Peyer's patch (tissue), 4 donors: ENCODE results near the gene TCHHL1. TPM values are rescaled to one million over a fixed set of nuclear protein-coding genes. Genes with fewer than 3 reads are reported as not detected.

Experiments
- DNase-seq, 3 donors: peaks; one replicate each; pipeline ENCODE4 v3.0.0-alpha.2; 2017 to 2019
- H3K27ac ChIP-seq, 4 donors: fragments of 200-600 bp; sonication (generic); one replicate each; pipeline ENCODE4 v1.5.1; 2016 to 2019
- H3K27me3 ChIP-seq, 2 donors: fragments of 200-600 bp; sonication (generic); one replicate each; pipeline ENCODE4 v1.5.1; 2019
- H3K36me3 ChIP-seq, 3 donors: fragments of 200-600 bp; sonication (generic); one replicate each; pipeline ENCODE4 v1.5.1; 2016 to 2019
- H3K4me1 ChIP-seq, 4 donors: fragments of 200-600 bp; sonication (generic); one replicate each; pipeline ENCODE4 v1.5.1; 2016 to 2019
- H3K4me3 ChIP-seq, 4 donors: fragments of 200-600 bp; sonication (generic); 1 replicate in 3 of 4; 2 replicates in 1 of 4; pipeline ENCODE4 v1.5.1; 2016 to 2019; ENCODE audit warnings: mild to moderate bottlenecking in 1 of 4
- H3K9me3 ChIP-seq, 4 donors: fragments of 200-600 bp; sonication (generic); one replicate each; pipeline ENCODE4 v1.5.1; 2016 to 2019; ENCODE audit warnings: mild to moderate bottlenecking in 1 of 4
- POLR2A ChIP-seq, 2 donors: fragments of 450-650 bp; IDR thresholded peaks; one replicate each; pipeline ENCODE4 v1.5.1; 2017; ENCODE audit warnings: antibody characterized with exemption in 2 of 2, mild to moderate bottlenecking in 2 of 2, moderate library complexity in 2 of 2
- total RNA-seq, 4 donors: library from RNA; depleted of rRNA; stranded (reverse); fragments of >200 nt; gene quantifications; one replicate each; pipeline ENCODE4 v1.1.0, GENCODE V29; 2016
- TF ChIP-seq, protein P1 (sequence below), 6 experiments: fragments of 450-650 bp in 4 of 6; fragments of 200-600 bp in 2 of 6; sonication (generic) in 1 of 6; IDR thresholded peaks; one replicate each; pipeline ENCODE4 v1.5.1; 2017 to 2019; ENCODE audit warnings: antibody characterized with exemption in 6 of 6, mild to moderate bottlenecking in 3 of 6, moderate library complexity in 1 of 6

Gene TCHHL1
- total RNA-seq, 4 donors from 2014 or later: not detected

DNA sequence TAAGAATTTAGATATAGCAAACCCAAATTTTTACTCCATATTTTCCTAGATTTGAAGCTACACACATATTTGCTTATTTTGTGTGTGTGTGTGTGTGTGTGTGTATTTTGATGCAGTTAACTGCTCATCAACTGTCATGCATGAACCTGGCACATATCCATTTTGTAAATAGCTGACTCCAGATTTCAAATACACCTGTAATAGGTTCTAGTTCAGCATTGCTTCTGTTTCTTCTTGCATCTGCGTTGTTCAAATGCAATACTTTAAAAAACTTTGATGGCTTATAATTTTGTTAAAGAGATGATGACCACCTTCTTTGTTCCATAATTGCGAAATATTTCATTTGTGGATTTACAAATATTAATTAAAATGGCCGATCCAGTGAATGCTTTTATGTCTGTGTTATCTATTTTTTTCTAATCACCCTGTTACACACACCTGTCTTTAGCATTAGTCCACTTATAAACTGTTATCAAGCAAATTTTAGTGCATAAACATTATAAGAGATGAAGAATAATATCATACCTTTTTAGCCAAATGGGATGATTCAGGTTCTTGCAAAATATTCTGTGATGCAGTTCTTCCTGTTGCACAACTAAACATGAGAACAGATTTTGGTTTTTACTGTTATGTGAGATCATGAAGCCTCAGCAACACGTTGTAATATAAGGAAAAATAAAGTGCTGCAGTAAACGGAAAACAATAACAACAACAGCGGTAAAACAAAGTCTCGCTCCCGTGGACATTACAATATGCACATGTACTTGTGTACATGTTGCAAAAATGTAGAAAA is 39.4 kb downstream of the TCHHL1 start:
- Histone ChIP-seq H3K36me3 (no peaks in the 10 kb centered on the region), H3K9me3 (no peaks in the 10 kb centered on the region), H3K27ac (peak overlapping the region in 1 of 4 donors; percentile 92), H3K4me3 (no peak overlapping the region), H3K27me3 (no peaks in the 10 kb centered on the region), H3K4me1 (peaks cover 3 to 16% (median 12%) of the 10 kb centered on the region in 4 donors)
- no peak for DNase-seq
- TF ChIP-seq, protein P1, sequence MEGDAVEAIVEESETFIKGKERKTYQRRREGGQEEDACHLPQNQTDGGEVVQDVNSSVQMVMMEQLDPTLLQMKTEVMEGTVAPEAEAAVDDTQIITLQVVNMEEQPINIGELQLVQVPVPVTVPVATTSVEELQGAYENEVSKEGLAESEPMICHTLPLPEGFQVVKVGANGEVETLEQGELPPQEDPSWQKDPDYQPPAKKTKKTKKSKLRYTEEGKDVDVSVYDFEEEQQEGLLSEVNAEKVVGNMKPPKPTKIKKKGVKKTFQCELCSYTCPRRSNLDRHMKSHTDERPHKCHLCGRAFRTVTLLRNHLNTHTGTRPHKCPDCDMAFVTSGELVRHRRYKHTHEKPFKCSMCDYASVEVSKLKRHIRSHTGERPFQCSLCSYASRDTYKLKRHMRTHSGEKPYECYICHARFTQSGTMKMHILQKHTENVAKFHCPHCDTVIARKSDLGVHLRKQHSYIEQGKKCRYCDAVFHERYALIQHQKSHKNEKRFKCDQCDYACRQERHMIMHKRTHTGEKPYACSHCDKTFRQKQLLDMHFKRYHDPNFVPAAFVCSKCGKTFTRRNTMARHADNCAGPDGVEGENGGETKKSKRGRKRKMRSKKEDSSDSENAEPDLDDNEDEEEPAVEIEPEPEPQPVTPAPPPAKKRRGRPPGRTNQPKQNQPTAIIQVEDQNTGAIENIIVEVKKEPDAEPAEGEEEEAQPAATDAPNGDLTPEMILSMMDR (IDR thresholded peaks at IDR 0.05): no peak

DNA sequence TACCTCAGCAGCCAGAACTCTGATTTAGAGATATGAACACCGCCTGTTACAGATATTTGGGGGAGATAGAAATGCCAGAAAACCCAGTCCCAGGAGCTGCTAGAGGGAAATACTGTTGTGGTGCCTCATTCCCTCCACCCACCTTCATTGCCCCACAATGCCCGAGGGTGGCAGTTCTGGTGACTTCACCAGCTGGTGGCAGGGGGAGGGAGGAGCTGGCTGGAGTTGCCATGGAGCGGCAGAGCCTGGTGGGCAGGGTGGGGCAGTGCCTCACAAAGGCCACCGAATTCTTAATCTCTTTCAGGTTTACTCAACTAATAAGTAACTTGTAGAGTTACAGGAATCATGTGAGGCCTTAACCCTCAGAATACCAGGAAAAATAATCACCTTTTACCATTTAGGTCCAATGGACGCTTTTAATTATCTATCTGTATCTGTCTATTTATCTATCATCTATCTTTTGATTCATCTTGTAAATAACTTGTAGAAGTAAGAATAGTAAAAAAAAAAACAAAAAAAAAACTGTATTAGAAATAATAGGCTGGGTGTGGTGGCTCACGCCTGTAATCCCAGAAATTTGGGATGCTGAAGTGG is 40.4 kb downstream of the TCHHL1 start:
- peak overlapping the region in 2 of 4 donors; percentile 5 to 41 for H3K4me3 ChIP-seq
- H3K36me3 ChIP-seq: no peaks in the 10 kb centered on the region
- no peaks in the 10 kb centered on the region for H3K27me3 ChIP-seq
- peak overlapping the region; percentile 85 to 97 (median 90) for H3K27ac ChIP-seq
- TF ChIP-seq, protein P1 (IDR thresholded peaks at IDR 0.05): peak in 1 of 6 experiments; percentile 12
- no peak for TF ChIP-seq POLR2A (IDR thresholded peaks at IDR 0.05)
- peaks cover 3 to 16% (median 12%) of the 10 kb centered on the region in 4 donors for H3K4me1 ChIP-seq
- no peaks in the 10 kb centered on the region for H3K9me3 ChIP-seq
- DNase-seq: peak; percentile 47 to 87 (median 84)

DNA sequence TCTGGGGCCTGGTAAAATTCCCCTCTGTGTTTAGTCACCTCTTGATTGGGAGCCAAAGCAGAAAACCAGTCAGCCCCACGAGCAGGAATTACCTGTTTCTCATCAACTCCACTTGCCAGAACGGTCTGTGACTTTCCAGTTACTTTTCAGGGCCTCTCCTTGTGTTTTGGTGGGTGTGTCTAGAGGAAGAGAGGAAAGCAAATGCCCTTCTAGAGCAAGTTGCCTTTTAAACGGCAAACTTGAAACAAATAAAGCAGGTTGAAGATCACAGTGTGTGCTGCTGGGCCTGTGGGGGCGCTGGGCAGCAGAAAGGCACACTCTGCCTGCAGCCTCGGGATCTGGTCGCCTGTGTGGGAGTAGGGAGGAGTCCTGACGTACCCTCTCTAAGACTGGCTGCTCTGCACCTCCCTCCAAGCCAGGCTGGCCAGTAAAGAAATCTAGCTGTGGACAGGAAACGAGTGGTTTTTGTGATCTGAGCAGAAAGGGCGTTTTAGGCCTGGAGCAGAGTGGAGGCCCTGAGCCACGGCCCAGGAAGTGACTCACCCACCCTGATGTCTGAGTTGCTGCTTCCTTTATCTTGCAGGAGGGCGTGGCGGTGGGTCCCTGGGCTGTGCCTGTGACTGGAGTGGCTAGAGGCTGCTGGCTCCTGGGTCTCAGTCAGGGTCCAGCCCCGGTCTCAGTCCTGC is 41.0 kb downstream of the TCHHL1 start:
- H3K4me3 ChIP-seq: peak overlapping the region in 3 of 4 donors; percentile 5 to 41 (median 21)
- peak; percentile 89 to 96 (median 92) for DNase-seq
- no peaks in the 10 kb centered on the region for H3K36me3 ChIP-seq
- peaks cover 3 to 16% (median 12%) of the 10 kb centered on the region in 4 donors for H3K4me1 ChIP-seq
- no peaks in the 10 kb centered on the region for H3K9me3 ChIP-seq
- H3K27me3 ChIP-seq: no peaks in the 10 kb centered on the region
- peak; percentile 59 to 81 for TF ChIP-seq POLR2A (IDR thresholded peaks at IDR 0.05)
- TF ChIP-seq, protein P1 (IDR thresholded peaks at IDR 0.05): peak; percentile 25 to 62 (median 56)
- H3K27ac ChIP-seq: peak overlapping the region; percentile 85 to 97 (median 90)

DNA sequence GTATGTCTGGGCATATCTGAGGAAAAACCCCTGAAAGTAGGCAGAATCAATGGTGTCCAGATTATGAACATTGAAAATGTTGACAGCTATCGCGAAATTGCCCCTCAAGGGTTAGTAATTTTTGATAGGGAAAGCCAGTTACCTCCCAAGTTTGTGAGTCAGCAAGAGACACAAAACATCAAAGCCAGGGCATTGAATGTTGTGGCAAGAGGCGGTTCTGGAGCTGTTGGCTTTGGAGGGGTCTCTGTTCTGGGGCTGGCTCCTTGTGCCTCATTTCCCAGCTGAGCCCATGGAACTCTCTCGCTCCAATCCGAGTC is 41.5 kb downstream of the TCHHL1 start:
- Histone ChIP-seq H3K36me3 (no peaks in the 10 kb centered on the region), H3K4me3 (peak overlapping the region in 3 of 4 donors; percentile 5 to 41 (median 21)), H3K27me3 (no peaks in the 10 kb centered on the region), H3K9me3 (no peaks in the 10 kb centered on the region), H3K27ac (peak overlapping the region; percentile 85 to 97 (median 90)), H3K4me1 (peaks cover 3 to 16% (median 12%) of the 10 kb centered on the region in 4 donors)
- TF ChIP-seq POLR2A (IDR thresholded peaks at IDR 0.05): no peak
- TF ChIP-seq, protein P1 (IDR thresholded peaks at IDR 0.05): no peak
- DNase-seq: no peak

DNA sequence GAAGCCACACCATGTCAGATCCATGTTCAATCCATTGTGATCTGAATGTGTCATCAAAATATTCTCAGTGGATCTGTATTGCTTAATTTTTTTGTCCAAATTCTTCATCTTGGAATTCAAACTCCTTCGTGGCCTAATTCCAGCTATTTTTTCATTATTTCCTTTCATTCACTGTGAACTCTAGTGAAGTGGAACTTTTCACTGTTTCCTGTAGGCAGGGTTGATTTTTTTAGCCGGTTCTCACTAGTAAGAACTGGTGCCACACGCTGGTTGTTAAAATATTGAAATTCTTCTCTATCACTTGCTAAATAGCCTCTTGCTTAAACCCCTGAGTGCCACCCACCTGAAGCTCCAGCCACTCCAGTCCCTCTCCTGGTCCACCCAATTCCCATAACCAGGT is 44.5 kb downstream of the TCHHL1 start:
- no peaks in the 10 kb centered on the region for H3K36me3 ChIP-seq
- DNase-seq: no peak
- no peak overlapping the region for H3K4me3 ChIP-seq
- H3K4me1 ChIP-seq: peaks cover 3 to 16% (median 12%) of the 10 kb centered on the region in 4 donors
- no peaks in the 10 kb centered on the region for H3K27me3 ChIP-seq
- TF ChIP-seq, protein P1 (IDR thresholded peaks at IDR 0.05): no peak
- no peak for TF ChIP-seq POLR2A (IDR thresholded peaks at IDR 0.05)
- H3K27ac ChIP-seq: no peak overlapping the region
- no peaks in the 10 kb centered on the region for H3K9me3 ChIP-seq
